Body of pancreas (tissue), 4 donors: ENCODE data around the gene RAB3GAP1. TPM values are rescaled to one million over a fixed set of nuclear protein-coding genes. Genes with fewer than 3 reads are reported as not detected.

Source experiments
- ATAC-seq: fragments of 150-250 bp; one replicate; pipeline ENCODE4 v1.9.1; 2016
- DNase-seq, 4 donors: peaks; one replicate each; pipeline ENCODE4 v3.0.0-alpha.2; 2019
- H3K27ac ChIP-seq, 4 donors: fragments of 200-600 bp; sonication (generic); 1 replicate in 3 of 4; 2 replicates in 1 of 4; pipeline versions ENCODE4 v1.5.1 to v1.6.1; 2016 to 2019; ENCODE audit warnings: mild to moderate bottlenecking in 1 of 4, mixed read lengths in 1 of 4, moderate library complexity in 1 of 4
- H3K27me3 ChIP-seq, 2 donors: fragments of 200-600 bp; sonication (generic); one replicate each; pipeline ENCODE4 v1.6.0; 2016; ENCODE audit warnings: mild to moderate bottlenecking in 1 of 2
- H3K36me3 ChIP-seq, 2 donors: fragments of 200-600 bp; sonication (generic); replicated peaks in 1 of 2; 2 replicates each; pipeline ENCODE4 v1.5.1; 2016; ENCODE audit warnings: low read depth in 2 of 2; ENCODE audit not compliant: insufficient read depth in 1 of 2
- H3K4me1 ChIP-seq: fragments of 200-600 bp; sonication (generic); one replicate; pipeline ENCODE4 v1.6.0; 2016
- H3K4me3 ChIP-seq, 2 donors: fragments of 200-600 bp; sonication (generic); 1 replicate in 1 of 2; 2 replicates in 1 of 2; pipeline ENCODE4 v1.5.1; 2016 to 2019
- H3K9me3 ChIP-seq, 3 donors: fragments of 200-600 bp; sonication (generic); 1 replicate in 2 of 3; 2 replicates in 1 of 3; pipeline ENCODE4 v1.5.1; 2016
- POLR2A ChIP-seq, 3 donors: fragments of 450-650 bp; IDR thresholded peaks; one replicate each; pipeline ENCODE4 v1.6.1; 2016; ENCODE audit warnings: antibody characterized with exemption in 3 of 3, mild to moderate bottlenecking in 2 of 3
- WGBS, 2 donors: methylation state at CpG; one replicate each; pipeline ENCODE4 v1.1.5; 2017; 5-methylcytosine and 5-hydroxymethylcytosine counted together
- intact Hi-C: fragments of 100-400 bp; cut with DNase I; formaldehyde crosslinking; loops from one replicate; pipeline ENCODE4 v1.15.1; 2023
- total RNA-seq, 2 donors: library from RNA; depleted of rRNA; stranded (reverse); fragments of >200 nt; gene quantifications; one replicate each; pipeline ENCODE4 v1.1.0, GENCODE V29; 2016
- TF ChIP-seq, protein P1 (sequence below), 7 experiments: fragments of 450-650 bp in 4 of 7; fragments of 200-600 bp in 3 of 7; sonication (generic) in 3 of 7; IDR thresholded peaks; one replicate each; pipeline ENCODE4 v1.5.1; 2016 to 2019; ENCODE audit warnings: antibody characterized with exemption in 7 of 7

Gene RAB3GAP1
- total RNA-seq, 2 donors from 2014 or later = 29.3 to 39.2 TPM

DNA sequence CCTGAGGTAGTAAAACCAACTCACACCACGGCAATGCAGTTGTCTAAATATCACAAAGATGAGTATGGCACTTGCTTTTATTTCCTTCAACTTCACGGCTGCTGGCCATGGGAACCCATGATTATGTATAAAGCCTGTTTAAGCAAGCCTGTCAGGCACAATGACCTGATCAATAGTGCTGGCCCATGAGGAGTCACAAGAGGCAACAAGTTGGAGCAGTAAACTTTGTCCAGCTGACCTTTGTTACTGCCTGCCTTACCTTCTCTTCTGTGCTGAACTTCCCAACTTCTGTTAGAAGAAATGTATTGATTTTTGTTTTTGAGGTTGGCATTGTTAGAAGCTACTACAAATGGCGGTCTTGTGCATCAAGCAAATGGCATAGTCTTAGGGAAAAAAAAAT lies 151.9 kb downstream of the RAB3GAP1 start:
- DNase-seq (no peak), ATAC-seq (no peak)
- intact Hi-C loops = no loop called here
- no peak overlapping the region for H3K4me3 ChIP-seq
- H3K9me3 ChIP-seq = no peaks in the 10 kb centered on the region
- no peak overlapping the region for H3K27ac ChIP-seq
- H3K27me3 ChIP-seq = no peaks in the 10 kb centered on the region
- peaks cover 5% of the 10 kb centered on the region for H3K4me1 ChIP-seq
- TF ChIP-seq, protein P1, sequence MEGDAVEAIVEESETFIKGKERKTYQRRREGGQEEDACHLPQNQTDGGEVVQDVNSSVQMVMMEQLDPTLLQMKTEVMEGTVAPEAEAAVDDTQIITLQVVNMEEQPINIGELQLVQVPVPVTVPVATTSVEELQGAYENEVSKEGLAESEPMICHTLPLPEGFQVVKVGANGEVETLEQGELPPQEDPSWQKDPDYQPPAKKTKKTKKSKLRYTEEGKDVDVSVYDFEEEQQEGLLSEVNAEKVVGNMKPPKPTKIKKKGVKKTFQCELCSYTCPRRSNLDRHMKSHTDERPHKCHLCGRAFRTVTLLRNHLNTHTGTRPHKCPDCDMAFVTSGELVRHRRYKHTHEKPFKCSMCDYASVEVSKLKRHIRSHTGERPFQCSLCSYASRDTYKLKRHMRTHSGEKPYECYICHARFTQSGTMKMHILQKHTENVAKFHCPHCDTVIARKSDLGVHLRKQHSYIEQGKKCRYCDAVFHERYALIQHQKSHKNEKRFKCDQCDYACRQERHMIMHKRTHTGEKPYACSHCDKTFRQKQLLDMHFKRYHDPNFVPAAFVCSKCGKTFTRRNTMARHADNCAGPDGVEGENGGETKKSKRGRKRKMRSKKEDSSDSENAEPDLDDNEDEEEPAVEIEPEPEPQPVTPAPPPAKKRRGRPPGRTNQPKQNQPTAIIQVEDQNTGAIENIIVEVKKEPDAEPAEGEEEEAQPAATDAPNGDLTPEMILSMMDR (IDR thresholded peaks at IDR 0.05) = no peak
- no peak for TF ChIP-seq POLR2A (IDR thresholded peaks at IDR 0.05)
- no peaks in the 10 kb centered on the region for H3K36me3 ChIP-seq
- WGBS, 2 donors = 58 to 74% methylated on average over 3 of the region's 3 CpGs

- no peaks in the 10 kb centered on the region for H3K36me3 ChIP-seq
- no peak for TF ChIP-seq POLR2A (IDR thresholded peaks at IDR 0.05)
- TF ChIP-seq, protein P1 (IDR thresholded peaks at IDR 0.05) = no peak
- no peak overlapping the region for H3K4me3 ChIP-seq
- no peak overlapping the region for H3K27ac ChIP-seq
- WGBS, 2 donors = 54 to 61% methylated on average over 2 of the region's 2 CpGs
- peaks cover 5% of the 10 kb centered on the region for H3K4me1 ChIP-seq
- ATAC-seq (no peak), DNase-seq (no peak)
- intact Hi-C loops = no loop called here
- no peaks in the 10 kb centered on the region for H3K9me3 ChIP-seq
- no peaks in the 10 kb centered on the region for H3K27me3 ChIP-seq
Observed at GRCh38 chr2:135208016-135208415, 155.9 kb downstream of the RAB3GAP1 start.

GRCh38 chr2:135212757-135213156 lies 160.7 kb downstream of the RAB3GAP1 start:
- Histone ChIP-seq H3K4me3 (no peak overlapping the region), H3K27me3 (no peaks in the 10 kb centered on the region), H3K36me3 (no peaks in the 10 kb centered on the region), H3K4me1 (no peaks in the 10 kb centered on the region), H3K27ac (no peak overlapping the region), H3K9me3 (no peaks in the 10 kb centered on the region)
- 85 to 95% methylated on average over 2 of the region's 2 CpGs for WGBS, 2 donors
- intact Hi-C loops = no loop called here
- ATAC-seq = no peak
- DNase-seq = no peak
- no peak for TF ChIP-seq POLR2A (IDR thresholded peaks at IDR 0.05)
- TF ChIP-seq, protein P1 (IDR thresholded peaks at IDR 0.05) = no peak

- Histone ChIP-seq H3K27me3 (no peaks in the 10 kb centered on the region), H3K4me1 (no peaks in the 10 kb centered on the region), H3K4me3 (no peak overlapping the region), H3K27ac (no peak overlapping the region), H3K36me3 (no peaks in the 10 kb centered on the region), H3K9me3 (no peaks in the 10 kb centered on the region)
- TF ChIP-seq POLR2A (IDR thresholded peaks at IDR 0.05) = no peak
- TF ChIP-seq, protein P1 (IDR thresholded peaks at IDR 0.05) = no peak
- 93 to 100% methylated on average over 2 of the region's 2 CpGs for WGBS, 2 donors
- DNase-seq (no peak), ATAC-seq (no peak)
- intact Hi-C loops = no loop called here
Observed at GRCh38 chr2:135218426-135218825, 166.3 kb downstream of the RAB3GAP1 start.

DNA sequence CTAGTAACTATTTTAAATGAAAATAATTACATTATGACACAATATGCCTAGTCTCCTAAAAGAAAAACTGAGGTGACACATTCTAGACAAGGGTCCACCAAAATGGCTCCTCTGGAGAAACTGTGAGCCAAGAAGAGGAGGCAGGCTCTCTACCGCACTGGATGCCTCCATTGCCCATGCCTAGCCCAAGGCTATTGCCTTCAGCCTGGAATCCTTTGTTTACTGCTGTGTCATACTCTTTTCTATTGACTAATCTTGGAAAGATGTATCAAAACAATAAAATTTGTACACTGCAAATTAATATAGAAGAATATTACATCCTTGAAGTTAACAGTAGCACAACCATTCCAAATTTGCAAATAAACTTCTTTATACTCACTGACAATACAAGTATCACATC lies 167.1 kb downstream of the RAB3GAP1 start:
- TF ChIP-seq, protein P1 (IDR thresholded peaks at IDR 0.05) = no peak
- no peak for TF ChIP-seq POLR2A (IDR thresholded peaks at IDR 0.05)
- ATAC-seq (no peak), DNase-seq (no peak)
- WGBS, 2 donors = 100% methylated on average over 1 of the region's 1 CpG
- Histone ChIP-seq H3K4me1 (no peaks in the 10 kb centered on the region), H3K4me3 (no peak overlapping the region), H3K27me3 (no peaks in the 10 kb centered on the region), H3K9me3 (no peaks in the 10 kb centered on the region), H3K27ac (no peak overlapping the region), H3K36me3 (no peaks in the 10 kb centered on the region)
- intact Hi-C loops = no loop called here
